Pons (tissue), 1 donor: ENCODE measurements around the gene ARHGAP4.

ENCODE experiments used
- DNase-seq: peaks from one replicate; pipeline ENCODE4 v3.0.0-alpha.2; 2016; ENCODE audit warnings: low spot score

ARHGAP4 gene

DNA sequence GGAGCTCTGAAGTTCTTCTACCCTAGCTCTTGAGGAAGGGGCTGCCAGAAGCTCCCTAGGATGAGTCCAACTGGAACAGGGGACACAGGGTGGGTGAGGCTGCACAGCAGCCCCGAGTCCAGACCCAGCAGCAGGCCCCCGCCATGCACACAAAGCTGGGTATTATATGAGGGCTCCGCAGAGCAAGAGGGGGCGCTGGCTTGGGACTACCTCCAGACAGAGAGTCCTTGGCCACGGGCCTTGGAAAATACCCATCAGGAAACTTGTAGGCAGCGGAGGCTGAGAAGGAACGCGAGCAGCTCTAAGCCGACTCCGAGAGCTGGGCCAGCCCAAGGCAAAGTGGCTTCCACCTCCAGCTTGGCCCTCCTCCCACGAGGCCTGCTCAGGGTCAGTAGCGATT, 37.5 kb upstream of the ARHGAP4 start:
- no peak for DNase-seq

DNA sequence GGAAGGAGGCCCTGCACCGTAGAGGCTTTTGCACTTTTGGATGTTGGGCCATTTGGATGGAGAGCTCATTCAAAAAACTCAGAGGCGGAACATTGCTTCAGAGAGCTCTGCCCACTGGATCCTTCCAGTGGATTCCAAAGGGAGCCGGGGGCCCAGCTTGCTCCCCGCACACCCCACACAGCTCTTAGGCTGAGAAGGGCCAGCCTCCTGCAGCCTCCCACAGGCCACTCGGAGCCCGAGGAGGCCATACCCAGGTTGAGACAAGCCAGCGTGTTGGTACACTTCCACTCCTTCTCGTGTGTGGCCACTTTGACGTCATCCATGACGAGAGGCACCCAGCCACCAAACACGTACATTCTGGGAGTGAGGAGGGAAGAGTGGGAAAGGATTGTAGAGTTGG, 35.2 kb upstream of the ARHGAP4 start:
- DNase-seq, result no peak

DNA sequence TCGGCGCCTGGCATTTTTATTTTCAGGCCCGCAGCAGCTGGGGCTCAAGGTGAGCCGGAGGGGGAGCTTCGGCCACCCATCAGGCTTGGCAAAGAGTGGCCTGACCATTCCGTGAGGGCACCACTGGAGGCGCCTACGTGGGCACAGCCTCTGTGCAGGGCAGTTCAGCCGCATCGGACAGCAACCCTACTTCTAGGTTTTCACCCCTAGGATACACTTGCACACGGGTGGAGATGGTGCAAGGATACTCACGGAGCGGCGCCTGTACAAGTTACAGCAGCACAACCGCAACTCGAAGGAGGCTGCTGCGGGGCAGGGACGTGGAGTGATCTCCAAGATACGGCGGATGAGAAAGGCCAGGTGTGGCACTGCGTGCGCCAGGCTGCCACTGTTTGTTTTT, 34.7 kb upstream of the ARHGAP4 start:
- DNase-seq, result no peak

DNA sequence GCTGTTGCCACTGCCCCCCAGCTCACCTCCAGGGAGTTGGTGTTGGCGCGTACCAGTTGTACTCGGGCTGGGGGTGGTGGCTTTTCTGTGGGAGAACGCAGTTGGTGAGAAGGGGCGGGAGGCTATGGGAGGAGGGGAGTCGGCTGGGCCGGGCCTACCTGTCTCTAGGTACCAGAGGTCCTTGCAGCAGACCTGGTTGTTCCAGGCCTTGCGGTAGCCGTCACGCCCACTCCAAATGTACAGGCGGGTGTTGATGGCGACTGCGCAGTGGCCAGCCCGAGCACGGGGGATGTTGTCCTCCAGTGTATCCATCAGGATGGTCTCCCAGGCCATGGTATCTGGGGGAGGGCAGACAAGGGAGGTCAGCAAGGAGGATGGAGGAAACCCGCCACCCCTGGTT, 34.0 kb upstream of the ARHGAP4 start:
- no peak for DNase-seq

DNA sequence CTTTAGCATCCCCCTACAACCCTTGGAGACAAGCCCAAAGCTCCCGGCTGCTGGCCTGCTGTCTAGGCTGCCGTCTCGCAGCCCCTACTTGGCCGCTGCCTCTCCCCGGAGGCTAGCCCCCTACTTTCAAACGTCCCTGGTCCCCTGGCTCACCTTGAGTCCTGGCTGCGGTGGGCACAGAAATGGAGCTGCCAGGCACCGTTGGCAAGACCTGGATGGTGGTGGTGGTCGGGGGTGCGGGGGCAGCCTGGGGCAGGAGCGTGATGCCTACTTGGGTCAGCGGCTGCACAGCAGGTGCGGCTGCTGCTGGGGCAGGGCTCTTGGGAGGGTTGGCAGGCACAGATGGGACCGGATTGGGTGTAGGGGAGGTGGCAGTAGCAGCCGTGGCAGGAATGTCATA, 33.6 kb upstream of the ARHGAP4 start:
- no peak for DNase-seq

DNA sequence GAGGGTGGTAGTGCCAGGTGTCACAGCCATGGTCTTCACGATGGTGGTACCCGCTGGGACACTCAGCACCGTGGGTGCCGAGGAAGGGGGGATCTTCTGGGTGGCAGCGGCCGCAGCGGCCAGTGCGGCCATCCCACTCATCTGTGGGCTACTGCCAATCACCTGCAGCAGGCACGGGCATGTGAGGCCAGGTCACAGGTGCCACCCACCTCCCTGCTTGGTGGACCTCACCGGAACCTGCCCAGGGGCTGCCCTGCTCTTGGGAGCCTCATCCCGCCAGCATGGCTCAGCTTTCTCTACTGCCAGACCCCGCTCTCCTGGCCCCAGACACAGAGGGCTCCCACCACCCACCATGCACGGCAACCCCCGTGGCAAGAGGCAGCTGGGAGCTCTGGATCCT, 32.5 kb upstream of the ARHGAP4 start:
- no peak for DNase-seq

DNA sequence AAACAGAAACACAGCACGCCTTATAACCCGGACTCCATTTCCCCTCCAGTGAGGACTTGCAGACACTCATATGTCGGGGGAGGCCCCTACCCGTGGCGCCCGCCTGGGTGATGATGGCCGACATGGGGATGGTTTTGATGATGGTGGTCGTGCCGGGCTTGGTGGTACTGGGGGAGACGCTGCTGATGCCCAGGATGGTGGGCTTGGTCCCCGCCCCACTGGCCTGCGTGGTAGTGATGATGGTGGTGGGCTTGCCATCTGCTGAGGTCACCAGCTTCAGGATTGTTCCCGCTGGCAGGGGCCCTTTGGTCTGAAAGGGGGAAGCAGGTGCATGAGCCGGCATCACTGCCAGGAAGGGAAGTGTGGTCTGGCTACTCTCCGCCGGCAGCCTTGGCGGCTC, 31.2 kb upstream of the ARHGAP4 start:
- DNase-seq, result no peak

DNA sequence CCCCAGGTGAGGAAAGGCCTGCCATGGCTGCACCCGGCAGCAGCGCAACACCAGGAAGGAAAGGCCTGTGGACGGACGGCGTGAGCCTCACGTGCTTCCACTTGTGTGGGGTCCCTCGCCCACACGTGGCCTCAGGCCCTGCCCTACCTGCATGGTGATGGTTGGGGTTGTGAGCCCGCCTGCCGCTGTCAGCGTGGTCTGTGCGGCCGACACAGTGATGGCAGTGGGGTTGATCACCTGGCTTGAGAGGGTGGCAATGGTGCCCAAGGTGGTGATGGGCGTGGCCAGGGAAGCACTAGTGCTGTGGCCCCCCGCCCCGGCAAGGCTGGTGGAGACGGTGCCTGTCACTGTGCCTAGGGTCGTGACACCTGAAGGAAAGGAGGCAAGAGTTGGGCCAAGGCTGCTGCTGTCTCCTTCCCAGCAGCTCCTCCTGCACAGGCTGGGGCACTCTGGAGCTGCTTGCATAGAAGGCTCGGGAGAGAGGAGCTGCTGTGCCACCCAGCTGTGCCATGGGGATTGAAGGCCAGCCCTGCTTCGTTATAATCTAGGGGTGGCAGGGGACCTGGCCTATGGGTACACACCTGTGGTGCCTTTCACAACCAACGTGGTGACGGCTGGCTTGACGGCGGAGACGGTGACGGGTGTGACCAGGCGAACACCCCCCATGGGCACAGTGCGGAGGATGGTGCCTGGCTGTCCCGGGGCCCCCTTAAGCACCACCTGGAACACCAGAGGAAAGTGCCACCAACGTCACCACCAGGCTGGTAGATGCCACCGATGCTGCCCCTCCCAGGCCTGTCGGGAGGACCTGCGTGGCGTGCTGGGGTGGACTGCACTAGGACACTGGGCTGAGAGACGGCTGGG, 30.2 kb upstream of the ARHGAP4 start:
- no peak for DNase-seq

DNA sequence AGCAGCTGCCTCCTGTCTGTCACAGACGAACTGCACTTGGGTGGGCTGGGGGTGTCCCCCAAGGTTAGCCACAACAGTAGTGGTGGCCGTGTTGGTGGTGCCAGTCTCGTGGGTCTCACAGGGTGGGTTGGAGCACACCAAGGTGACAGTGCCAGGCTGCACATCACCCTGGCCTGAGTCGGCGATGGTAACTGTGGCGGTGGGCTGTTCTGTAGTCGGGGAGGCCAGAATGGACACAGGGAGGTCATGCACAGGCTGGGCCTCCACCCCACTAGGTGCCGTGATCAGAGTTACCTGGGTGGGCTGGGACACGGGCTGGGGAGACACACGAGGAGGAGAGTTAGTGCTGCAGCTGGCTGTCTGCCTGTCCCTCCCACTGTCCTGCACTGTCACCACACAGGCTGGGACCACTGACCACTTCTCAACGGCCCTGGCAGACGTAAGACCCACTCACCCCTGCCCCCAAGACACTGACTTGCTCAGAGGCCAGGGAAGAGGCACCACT, 29.2 kb upstream of the ARHGAP4 start:
- no peak for DNase-seq

DNA sequence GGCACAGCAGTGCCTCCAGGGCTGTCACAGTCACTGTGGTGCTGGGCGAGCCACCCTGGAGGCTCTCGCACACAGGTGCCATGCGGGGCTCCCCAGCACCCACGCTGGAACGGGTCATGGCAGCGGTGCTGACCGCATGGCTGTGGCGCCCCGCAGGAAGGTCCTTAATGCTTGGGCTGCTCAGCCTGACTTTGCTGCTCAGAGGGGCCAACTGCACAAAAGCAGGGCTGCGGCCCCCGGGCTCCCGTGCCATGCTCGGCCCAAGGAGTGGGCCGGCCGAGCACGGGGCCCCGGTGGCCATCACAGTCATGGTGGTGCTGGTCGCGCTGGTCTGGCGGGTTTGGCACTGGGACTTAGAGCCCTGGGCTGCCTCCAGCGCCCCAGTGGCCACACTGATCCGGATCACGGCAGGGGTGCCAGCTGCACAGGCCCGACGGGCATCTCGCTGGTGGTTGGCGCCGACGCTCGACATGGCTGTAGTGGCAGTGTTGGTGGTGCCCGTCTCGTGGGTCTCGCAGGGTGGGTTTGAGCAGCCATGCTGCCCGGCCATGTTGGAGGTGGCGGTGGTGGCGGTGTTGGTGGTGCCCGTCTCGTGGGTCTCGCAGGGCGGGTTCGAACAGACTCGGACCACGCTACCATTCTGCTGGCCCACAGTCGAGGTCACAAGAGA, 28.6 kb upstream of the ARHGAP4 start:
- no peak for DNase-seq

DNA sequence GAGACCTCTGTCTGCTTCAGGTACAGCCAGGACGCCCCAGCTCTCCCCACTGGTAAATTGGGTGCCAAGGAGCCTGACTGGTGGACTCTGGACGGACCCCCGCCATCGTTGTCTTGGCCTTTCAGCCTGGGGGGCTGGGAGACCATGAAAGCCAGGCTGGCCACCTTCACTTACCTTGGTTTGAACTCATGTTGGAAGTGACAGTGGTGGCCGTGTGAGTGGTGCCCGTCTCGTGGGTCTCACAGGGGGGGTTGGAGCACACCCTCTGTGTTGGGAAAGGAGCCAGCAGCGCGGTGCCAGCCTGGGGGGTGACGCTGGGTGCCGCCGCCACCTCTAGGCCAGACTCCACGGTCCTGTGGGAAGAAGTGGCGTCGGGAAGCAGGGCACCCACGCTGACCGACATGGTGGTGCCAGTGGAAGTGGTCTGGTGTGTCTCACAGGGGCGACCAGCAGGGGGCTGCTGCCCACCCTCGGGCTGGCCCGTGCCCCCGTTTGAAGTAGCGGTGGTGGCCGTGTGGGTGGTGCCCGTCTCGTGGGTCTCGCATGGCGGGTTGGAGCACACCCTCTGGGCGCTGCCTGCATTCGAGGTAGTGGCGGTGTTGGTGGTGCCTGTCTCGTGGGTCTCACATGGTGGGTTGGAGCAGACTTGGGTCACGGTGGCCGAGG, 28.0 kb upstream of the ARHGAP4 start:
- no peak for DNase-seq

DNA sequence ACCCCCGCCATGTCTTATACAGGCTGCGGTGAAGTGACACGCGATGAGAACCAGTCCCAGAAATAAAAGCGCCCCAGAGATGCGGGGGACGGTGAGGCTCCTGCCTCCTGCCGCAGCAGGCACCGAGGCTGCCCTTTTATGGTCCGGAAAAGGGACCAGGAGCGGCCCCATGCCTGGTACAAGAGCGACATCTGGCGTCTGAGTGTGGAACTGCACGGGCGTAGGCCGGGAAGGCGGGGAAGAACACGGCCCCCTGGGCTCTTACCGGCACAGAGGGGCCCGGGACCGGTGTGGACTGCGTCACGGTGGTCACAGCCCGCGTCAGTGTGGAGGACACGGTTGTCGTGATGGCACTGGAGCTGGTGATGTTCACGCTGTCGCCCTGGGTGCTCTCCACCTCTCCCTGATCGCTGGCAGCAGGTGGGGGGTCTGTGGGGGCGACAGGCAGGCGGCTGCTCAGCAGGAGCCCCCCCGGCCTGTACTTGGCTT, 27.3 kb upstream of the ARHGAP4 start:
- no peak for DNase-seq

DNA sequence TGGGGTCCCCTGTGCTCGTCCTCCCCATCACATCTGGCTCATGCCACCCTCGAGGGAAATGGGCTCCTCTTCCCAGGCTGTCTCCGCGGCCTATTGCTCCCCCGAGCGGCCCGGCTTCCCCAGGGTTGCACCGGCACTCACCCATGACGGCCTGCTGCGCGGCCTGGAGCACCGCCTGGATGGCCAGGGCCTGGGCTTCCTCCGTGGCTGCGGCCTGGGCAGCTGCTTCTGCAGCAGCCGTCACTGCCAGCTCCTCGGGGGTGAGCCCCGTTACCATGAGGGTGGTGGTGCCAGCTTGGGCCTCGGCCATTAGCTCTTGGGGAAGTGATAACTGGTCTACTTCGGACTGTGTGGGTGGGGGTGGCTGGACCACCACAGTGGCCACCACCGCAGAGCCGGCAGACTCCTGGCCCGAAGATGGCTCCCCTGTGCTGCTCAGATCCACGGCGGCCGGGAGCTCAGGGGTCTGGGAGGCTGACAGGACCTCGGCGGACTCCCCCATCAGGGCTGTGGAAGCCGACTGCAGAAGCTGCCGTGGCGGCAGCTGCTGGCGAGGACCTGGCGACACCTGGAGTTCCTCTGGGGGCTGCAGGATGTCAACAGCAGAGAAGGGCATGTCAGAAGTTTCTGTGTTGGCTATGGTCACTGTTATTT, 26.4 kb upstream of the ARHGAP4 start:
- DNase-seq, result no peak

DNA sequence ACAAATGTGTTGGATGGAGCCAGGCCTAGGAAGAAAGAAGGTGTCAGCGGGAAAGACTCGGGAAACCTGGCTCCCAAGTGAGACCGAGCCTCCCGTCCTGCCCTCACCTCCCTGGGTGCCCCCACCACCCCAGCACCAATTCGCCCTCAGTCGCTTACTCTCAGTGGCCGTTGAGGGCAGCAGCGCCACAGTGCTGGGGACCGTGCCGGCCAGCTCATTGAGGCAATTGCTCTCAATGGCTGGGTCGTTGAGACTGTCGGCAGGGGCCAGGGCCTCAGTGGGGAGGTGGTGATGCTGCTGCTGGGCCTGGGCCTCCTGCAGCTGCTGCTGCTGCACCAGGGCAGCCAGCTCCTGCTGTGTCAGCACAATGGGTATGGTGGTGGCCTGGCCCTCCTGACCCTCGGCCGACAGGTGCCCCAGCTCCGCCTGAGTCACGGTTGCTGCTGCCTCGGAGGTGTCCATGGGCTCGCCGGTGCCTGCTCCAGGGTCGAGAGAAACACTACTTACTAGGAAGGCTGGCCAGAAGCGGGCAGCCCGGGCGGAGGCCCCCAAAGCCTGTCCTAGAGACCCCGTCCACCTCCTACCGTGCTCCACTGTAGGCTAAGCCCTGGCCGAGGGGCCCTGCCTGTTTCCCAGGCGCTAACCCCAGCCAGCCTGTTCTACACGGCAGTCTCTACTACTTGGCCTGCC, 25.8 kb upstream of the ARHGAP4 start:
- no peak for DNase-seq

DNA sequence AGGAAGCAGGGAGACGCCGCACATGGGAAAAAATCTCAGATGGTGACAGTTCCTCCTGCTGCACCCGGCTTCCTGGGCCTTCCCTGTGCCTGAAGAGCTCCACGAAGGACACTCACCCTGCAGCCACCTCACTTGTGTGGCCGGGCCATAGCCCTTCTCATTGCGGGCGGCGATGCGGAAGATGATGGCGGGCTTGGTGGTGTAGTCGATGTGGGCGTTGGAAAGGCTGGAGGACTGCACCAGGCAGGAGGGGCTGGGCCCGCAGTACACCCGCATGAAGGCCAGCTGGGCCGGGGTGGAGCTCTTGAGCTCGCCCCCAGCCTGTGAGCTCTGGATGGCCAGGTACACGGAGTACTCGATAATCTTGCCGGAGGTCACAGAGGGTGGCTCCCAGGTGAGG, 24.1 kb upstream of the ARHGAP4 start:
- no peak for DNase-seq

DNA sequence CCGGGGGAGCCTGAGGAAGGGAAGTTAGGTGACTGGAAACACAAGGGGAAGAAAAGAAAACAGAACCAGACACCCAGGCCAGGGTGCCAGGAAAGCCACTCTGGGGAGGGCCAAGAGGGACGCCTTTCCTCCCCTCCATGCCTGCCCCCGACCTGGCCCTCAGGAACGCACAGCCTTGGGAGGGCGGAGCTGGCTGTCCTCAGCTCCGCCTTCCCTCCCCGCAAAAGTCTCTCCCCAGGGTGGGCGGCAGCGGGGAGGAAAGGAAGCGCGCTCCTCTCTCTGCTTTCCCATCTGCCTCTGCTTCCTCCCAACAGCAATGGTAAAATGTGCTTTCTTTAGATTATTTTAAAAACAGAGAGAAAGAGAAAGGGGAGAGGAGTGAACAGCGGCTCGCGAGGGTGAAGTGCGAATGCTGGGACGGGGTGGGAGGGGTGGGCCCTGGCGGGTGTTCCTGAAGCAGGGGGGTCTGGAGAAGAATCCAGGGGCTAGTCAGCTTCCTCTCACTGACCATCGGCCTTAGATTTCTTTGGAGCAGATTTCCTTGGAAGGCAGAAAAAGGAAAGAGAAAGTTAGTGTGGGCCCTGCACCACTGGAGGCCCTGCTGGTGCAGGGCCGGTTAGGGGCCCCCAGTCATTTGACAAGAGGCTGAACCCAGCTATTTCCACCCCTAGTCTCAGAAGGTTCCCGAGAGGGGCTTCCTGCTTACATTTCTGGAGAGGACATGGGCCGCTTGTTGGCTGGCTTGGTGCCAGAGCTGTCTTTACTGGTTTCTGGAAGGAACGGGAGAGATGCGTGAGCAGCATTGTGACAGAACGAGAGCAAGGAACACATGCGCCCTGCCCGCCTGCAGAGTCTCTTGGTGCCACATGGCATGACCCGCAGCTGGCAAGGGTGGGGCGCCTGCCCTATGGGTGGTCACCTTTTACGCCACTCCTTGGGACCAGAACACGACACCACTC, 23.1 kb upstream of the ARHGAP4 start:
- DNase-seq, result no peak

DNA sequence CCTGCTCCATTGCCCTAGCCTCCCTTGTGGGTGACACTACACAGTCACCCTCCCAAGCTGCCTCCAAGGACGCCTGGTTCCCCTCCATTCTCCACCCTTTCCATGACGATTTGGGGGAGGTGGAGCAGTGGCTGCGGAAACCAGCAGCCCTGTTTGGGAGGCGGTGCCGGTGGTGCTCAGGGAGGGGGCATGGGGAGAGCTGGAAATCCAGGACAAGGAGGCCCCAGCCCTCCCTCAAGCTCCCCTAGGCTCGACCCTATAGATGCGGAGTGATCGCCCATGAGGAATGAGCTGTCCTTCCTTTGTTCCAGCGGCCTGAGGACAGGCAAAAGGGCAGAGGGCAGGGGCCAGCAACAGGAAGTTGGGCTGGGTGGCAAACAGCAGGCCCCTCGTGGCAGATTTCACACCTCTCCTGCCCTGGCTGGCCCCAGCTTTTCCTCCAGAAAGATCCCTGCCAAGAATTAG, 22.0 kb upstream of the ARHGAP4 start:
- DNase-seq, result no peak

DNA sequence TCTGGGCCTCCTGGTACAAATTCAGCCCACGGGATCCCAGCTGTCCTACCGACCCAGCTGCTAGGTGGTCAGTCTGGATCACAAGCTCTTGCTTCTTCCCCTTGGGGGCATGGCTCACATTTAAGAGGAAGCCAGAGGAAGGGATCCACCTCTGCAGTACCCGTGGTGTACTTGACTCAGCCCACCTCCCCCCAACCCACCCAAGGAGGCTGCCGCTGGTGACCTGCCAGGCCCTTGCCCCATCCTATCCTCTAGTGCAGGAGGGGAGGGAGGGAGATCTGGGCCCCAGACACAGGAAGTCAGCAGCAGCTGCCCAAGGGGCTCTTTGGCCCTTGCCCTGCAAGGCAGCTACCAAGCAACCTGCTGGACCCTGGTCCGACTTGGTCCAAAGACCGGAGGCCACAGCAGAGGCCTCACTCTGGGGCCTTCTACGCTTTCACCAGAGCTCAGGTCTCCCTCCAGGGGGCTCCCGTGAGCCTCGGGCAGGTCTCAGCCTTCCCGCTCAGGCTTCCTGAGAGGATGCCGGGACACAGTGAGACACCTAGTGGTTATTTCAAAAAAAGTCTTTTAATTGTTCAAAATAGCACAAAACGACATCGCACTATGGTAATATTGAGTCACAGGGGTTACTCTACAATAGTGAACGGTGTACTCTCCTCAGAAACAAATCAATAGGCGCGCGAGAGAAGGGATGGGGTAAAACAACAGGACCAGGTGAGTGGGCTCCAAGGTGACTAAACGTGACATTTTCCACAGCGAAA, 21.1 kb upstream of the ARHGAP4 start:
- peak; percentile 66 for DNase-seq
